ENCODE results near the gene COX6A1. TPM values are rescaled to one million over a fixed set of nuclear protein-coding genes. Genes with fewer than 3 reads are reported as not detected.

Gene COX6A1
- total RNA-seq (ENCODE audit: low replicate concordance) = 138 and 366 TPM in 2 replicates

DNA sequence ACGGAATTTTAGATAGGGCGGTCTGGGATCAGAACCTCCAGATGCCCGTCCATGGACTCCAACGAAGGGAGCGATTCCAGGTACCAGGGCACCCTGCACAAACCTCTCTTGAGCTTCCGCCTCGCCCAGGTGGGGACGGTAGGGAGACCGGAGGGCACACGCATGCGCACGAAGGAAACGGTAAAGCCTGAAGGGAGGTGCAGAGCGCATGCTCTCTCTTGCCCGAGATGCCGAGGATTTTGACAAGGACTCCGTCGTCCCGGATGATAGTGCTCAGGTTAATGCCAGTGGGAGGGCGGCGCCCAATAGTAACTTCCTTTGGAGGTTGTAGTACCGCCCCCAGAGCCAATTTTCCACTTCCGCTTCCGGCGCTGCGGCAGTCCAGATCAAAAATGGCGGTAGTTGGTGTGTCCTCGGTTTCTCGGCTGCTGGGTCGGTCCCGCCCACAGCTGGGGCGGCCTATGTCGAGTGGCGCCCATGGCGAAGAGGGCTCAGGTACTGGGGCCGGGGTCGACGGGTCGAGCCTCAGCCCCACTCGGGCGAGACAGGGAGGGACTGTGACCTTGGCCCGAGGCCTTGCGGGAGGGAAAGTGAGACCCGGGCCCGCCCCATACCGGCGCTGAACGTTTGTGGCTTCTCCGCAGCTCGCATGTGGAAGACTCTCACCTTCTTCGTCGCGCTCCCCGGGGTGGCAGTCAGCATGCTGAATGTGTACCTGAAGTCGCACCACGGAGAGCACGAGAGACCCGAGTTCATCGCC is at the start of gene COX6A1:
COX6A1 (plus strand) TSS at position 379 of the 760 bp plus-strand sequence; CDS start at position 393, 14 bp downstream.
- TF ChIP-seq, protein P1, sequence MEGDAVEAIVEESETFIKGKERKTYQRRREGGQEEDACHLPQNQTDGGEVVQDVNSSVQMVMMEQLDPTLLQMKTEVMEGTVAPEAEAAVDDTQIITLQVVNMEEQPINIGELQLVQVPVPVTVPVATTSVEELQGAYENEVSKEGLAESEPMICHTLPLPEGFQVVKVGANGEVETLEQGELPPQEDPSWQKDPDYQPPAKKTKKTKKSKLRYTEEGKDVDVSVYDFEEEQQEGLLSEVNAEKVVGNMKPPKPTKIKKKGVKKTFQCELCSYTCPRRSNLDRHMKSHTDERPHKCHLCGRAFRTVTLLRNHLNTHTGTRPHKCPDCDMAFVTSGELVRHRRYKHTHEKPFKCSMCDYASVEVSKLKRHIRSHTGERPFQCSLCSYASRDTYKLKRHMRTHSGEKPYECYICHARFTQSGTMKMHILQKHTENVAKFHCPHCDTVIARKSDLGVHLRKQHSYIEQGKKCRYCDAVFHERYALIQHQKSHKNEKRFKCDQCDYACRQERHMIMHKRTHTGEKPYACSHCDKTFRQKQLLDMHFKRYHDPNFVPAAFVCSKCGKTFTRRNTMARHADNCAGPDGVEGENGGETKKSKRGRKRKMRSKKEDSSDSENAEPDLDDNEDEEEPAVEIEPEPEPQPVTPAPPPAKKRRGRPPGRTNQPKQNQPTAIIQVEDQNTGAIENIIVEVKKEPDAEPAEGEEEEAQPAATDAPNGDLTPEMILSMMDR (IDR thresholded peaks at IDR 0.05; ENCODE audit: insufficient read depth, low read length) = no peak
- peak; percentile 97 for DNase-seq (ENCODE audit: low read depth)
- H3K4me3 ChIP-seq (ENCODE audit: low read depth, low read length) = peak within 1 kb of the TSS; percentile 96

DNA sequence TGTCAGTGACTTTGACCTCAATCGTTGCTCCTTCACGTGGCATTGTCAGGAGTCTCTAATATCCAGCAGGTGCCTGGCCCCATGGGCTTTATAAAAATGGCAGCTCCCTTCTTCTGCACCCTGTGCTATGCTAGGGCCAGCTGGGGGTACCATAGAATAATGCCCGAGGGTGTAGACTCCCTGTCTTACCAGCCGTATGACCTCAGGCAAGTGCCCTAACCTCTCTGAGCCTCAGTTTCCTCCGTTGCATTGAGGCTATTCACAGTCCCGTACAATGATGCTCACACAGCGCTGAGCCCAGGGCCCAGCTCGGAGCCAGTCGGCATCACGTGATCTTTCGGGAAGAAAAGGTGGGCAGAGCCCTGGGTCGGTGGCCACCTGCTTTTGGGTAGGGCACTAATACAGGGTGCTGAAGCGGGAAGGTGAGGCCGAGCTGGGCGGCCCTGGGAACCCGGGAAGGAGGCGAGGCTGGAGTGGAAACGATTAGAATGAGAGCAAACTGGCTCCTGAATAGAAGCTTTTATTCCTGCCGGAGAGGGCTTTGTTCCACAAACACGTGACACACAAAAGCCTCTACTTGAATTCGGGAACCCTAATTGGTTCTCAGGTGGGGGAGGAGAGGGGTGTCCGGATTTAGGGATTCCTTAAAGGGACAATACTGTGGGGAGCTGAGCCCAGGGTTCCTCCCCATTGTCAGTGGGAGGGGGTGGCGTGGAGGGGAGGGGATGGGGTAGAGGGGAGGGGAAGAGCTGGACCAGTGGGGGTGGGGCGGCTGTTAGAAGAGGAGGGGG is 49.0 kb upstream of the COX6A1 start:
- TF ChIP-seq, protein P1 (IDR thresholded peaks at IDR 0.05; ENCODE audit: insufficient read depth, low read length) = no peak
- H3K4me3 ChIP-seq (ENCODE audit: low read depth, low read length) = no peak overlapping the region
- DNase-seq (ENCODE audit: low read depth) = no peak

DNA sequence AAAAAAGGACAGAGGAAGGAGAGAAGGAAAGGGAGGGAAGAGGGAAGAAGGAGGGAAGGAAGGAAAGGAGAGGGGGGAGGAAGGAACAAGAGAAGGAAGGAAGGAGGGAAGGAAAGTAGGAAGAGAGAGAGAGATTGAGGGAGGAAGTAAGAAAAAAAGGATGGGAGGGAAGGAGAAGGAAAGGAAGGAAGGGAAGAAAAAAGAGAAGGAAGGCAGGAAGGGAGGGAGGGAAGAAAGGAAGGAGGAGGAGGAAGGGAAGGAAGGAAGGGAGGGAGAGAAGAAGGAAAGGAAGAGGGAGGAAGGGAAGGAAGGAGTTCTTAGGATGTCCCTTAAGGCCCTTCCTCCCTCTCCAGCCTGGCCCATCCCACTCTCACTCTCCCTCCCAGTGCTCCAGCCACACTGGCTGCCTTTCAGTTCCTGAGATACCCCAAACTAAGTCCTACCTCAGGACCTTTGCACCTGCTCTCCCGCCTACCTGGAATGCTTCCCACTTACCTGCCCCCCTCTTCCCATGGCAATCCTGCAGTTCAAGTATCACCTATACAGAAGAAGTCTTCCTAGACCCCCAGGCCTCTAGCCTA is 47.3 kb upstream of the COX6A1 start:
- H3K4me3 ChIP-seq (ENCODE audit: low read depth, low read length) = no peak overlapping the region
- TF ChIP-seq, protein P1 (IDR thresholded peaks at IDR 0.05; ENCODE audit: insufficient read depth, low read length) = no peak

DNA sequence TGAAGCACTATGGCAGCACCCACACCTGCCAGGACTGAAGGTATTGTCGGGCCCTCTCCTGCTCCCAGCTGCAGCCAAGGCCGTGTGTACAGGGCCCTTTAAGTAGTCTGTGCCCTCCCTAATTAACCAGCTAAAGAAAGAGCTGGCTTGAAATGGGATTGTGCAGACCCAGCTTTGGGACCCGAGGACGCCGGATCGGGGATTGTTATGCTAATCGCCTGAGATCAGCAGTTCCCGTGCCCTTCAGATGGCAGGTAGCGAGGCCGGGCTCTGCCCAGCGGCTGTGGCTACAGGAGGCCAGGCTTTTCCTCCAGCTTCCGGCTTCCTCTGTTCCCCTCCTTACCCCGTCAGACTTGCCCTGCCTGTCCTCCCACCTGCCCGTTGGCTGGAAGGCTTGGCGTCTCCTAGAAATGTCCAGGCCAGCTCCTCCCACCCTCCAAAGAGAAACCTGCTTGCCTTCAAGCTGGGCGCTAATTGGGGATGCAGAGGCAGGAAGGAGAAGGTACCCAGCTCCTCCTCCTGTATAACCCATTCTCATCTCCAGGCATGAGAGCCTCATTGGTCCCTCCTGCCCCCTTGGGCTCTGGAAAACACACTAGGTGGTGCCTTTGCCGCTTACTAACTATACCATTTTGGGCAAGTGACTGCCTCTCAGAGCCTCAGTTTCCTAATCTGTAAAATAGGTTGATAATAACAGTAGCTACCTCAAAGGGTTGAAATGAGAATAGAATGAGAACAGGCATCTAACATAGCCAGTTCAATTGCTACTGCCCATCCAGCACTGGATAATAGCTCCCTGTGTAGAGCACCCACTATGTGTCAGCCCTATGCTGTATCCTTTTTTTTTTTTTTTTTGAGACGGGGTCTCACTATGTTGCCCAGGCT is 43.2 kb upstream of the COX6A1 start:
- TF ChIP-seq, protein P1 (IDR thresholded peaks at IDR 0.05; ENCODE audit: insufficient read depth, low read length) = no peak
- no peak for DNase-seq (ENCODE audit: low read depth)
- H3K4me3 ChIP-seq (ENCODE audit: low read depth, low read length) = no peak overlapping the region

More for the DNA sequence above, 47.3 kb upstream of the COX6A1 start:
- no peak for DNase-seq (ENCODE audit: low read depth)

DNA sequence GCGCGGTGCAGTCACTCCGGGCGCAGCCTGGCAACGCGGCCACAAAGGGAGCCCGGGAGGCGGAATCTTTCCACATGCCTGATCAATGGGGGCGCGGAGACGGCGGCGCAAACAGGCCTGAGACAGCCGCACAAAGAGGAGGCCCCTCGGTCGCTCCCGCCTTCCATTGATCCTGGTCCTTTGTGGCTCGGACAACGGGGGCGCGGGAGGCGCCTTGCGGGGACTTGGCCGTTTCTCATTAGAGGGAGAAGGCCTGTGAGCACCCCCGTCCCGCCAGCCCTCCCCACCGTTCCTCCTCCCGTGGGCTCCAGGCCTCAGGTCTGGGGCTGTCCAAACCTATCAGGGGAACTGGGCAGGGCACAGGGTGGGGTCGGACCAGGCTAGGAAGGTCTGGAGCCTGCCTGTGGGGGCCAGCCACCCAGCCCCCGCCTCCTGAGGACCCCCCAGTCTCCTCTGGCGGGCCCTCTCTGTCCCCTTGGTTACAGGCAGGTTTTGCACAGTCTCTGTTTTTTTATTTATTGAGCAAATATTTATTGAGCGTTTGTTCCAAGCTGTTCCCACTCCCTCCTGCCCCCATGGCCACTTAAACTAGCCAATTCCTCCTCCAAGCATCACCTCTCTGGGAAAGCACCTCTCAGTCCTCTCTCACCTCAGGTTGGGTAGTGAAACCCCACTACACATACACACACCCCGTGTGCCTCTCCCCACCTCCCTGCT is 39.9 kb upstream of the COX6A1 start:
- H3K4me3 ChIP-seq (ENCODE audit: low read depth, low read length) = no peak overlapping the region
- DNase-seq (ENCODE audit: low read depth) = no peak
- TF ChIP-seq, protein P1 (IDR thresholded peaks at IDR 0.05; ENCODE audit: insufficient read depth, low read length) = no peak
